K562 (cell line): ENCODE data around the gene RERE. TPM values are rescaled to one million over a fixed set of nuclear protein-coding genes. Genes with fewer than 3 reads are reported as not detected.

Experiments
- ATAC-seq: fragments of 200-7000 bp; cut with Tn5 transposase; 3 replicates; pipeline ENCODE4 v1.9.1; 2020; ENCODE audit warnings: moderate library complexity
- BruUV-seq: library from RNA; stranded (reverse); fragments of 400-500 nt; replicated peaks from 2 replicates; lab custom pipeline; 2021; lab: Mats Ljungman, UMichigan
- CTCF ChIA-PET: fragments of 300-600 bp; formaldehyde crosslinking; extraction: SDS; loops from one replicate; lab custom pipeline; 2021; ENCODE audit warnings: low intra/inter-chr PET ratio; lab: Yijun Ruan, JAX
- POLR2A ChIA-PET: fragments of 300-600, 350-650 bp; sonication (Branson Sonifier 250); formaldehyde crosslinking; extraction: SDS; loops from one replicate; lab custom pipeline; 2021; ENCODE audit warnings: antibody characterized with exemption, inconsistent platforms; lab: Yijun Ruan, JAX
- DNase-seq, 4 experiments: peaks; one replicate each; pipeline versions ENCODE4 v3.0.0 to v3.0.0-alpha.2; 2011 to 2018; ENCODE audit warnings: low spot score in 3 of 4, mixed read lengths in 3 of 4; ENCODE audit errors: extremely low read depth in 1 of 4
- FAIRE-seq: peaks from 2 replicates; lab custom pipeline; 2011; peaks lifted over from hg19 to GRCh38; lab: Jason Lieb, UNC
- H2AFZ ChIP-seq: 2 replicates; pipeline ENCODE4 v1.6.0; 2011; ENCODE audit warnings: low read depth, low read length, control low read depth, inconsistent platforms
- H3K27ac ChIP-seq: fragments of 200-600 bp; 3 replicates; pipeline ENCODE4 v1.8.0; 2011; ENCODE audit warnings: low read depth, mild to moderate bottlenecking, control low read depth, inconsistent platforms, low read length, moderate library complexity, mixed read lengths; ENCODE audit errors: extremely low read depth
- H3K27me3 ChIP-seq, 2 experiments: fragments of 300-600 bp in 1 of 2; 2 replicates in 1 of 2; 3 replicates in 1 of 2; pipeline versions ENCODE4 v1.6.0 to v1.8.0; 2011; ENCODE audit warnings: inconsistent platforms in 2 of 2, low read length in 2 of 2, mild to moderate bottlenecking in 1 of 2, mixed read lengths in 1 of 2, moderate library complexity in 1 of 2; ENCODE audit not compliant: control insufficient read depth in 2 of 2, insufficient read depth in 2 of 2
- H3K36me3 ChIP-seq: fragments of 300-600 bp; 3 replicates; pipeline ENCODE4 v1.8.0; 2011; ENCODE audit warnings: mild to moderate bottlenecking, low read length, inconsistent platforms; ENCODE audit not compliant: control insufficient read depth, insufficient read depth
- H3K4me1 ChIP-seq, 2 experiments: fragments of 200-600 bp in 1 of 2; replicated peaks in 1 of 2; 2 replicates in 1 of 2; 3 replicates in 1 of 2; pipeline versions ENCODE4 v1.5.1 to v1.8.0; 2011; ENCODE audit warnings: inconsistent platforms in 2 of 2, low read length in 2 of 2, mild to moderate bottlenecking in 1 of 2, mixed read lengths in 1 of 2, moderate library complexity in 1 of 2; ENCODE audit not compliant: control insufficient read depth in 2 of 2, insufficient read depth in 2 of 2
- H3K4me2 ChIP-seq: 2 replicates; pipeline ENCODE4 v1.6.1; 2011; ENCODE audit warnings: low read length, control low read depth, inconsistent platforms, mixed read lengths; ENCODE audit not compliant: insufficient read depth
- H3K4me3 ChIP-seq: fragments of 200-600 bp; sonication (generic), shearing (Covaris generic); 2 replicates; pipeline ENCODE4 v1.5.1; 2016; ENCODE audit warnings: control low read depth, inconsistent platforms
- H3K79me2 ChIP-seq: fragments of 200-600 bp; 3 replicates; pipeline ENCODE4 v1.8.0; 2011; ENCODE audit warnings: low read length, inconsistent platforms; ENCODE audit not compliant: control insufficient read depth, insufficient read depth
- H3K9ac ChIP-seq, 2 experiments: 2 replicates each; pipeline versions ENCODE4 v1.6.0 to v1.6.1; 2011; ENCODE audit warnings: low read depth in 2 of 2, low read length in 2 of 2, control low read depth in 1 of 2, inconsistent platforms in 1 of 2, mild to moderate bottlenecking in 1 of 2, mixed read lengths in 1 of 2; ENCODE audit not compliant: insufficient read depth in 1 of 2
- H3K9me1 ChIP-seq: one replicate; pipeline ENCODE4 v1.6.0; 2011; ENCODE audit warnings: inconsistent platforms, mild to moderate bottlenecking, low read length, moderate library complexity; ENCODE audit not compliant: control insufficient read depth, insufficient read depth
- H3K9me3 ChIP-seq: replicated peaks from 2 replicates; pipeline ENCODE4 v1.5.1; 2011; ENCODE audit warnings: low read depth, low read length, inconsistent platforms; ENCODE audit not compliant: control insufficient read depth, insufficient read depth
- H4K20me1 ChIP-seq: replicated peaks from 2 replicates; pipeline ENCODE4 v1.6.1; 2011; ENCODE audit warnings: low read length, inconsistent platforms, mixed read lengths; ENCODE audit not compliant: control insufficient read depth, insufficient read depth
- CHD1 ChIP-seq: fragments of 200-600 bp; sonication (generic); IDR thresholded peaks from one replicate; pipeline ENCODE4 v1.6.1; 2012; ENCODE audit warnings: mild to moderate bottlenecking, moderate library complexity, low read length, inconsistent platforms
- DIDO1 ChIP-seq: fragments of 450-650 bp; IDR thresholded peaks from 2 replicates; pipeline ENCODE4 v1.6.1; 2016; ENCODE audit warnings: low read depth, missing biosample characterization, missing genetic modification characterization
- KHSRP ChIP-seq: fragments of 450-650 bp; IDR thresholded peaks from 2 replicates; pipeline ENCODE4 v1.6.1; 2017
- ZNF316 ChIP-seq: fragments of 450-650 bp; IDR thresholded peaks from 2 replicates; pipeline ENCODE4 v1.6.1; 2016
- ZNF436 ChIP-seq: fragments of 250-450, 450-650 bp; sonication (Bioruptor Pico); formaldehyde crosslinking; IDR thresholded peaks from 2 replicates; pipeline ENCODE4 v1.7.0; 2020; ENCODE audit warnings: mild to moderate bottlenecking
- WGBS: fragments of 100-300 bp; shearing (Covaris generic); methylation state at CpG from one replicate; pipeline ENCODE4 v1.1.6; 2016; ENCODE audit warnings: low coverage, mixed read lengths; ENCODE audit not compliant: insufficient coverage; ENCODE audit errors: missing lambda C conversion rate; 5-methylcytosine and 5-hydroxymethylcytosine counted together
- in situ Hi-C: fragments of 300-500 bp; cut with MboI; formaldehyde crosslinking; loops from 4 replicates; pipeline ENCODE4 v1.15.0; 2018; ENCODE audit warnings: inconsistent platforms, mixed read lengths
- intact Hi-C: fragments of 100-400 bp; cut with micrococcal nuclease; formaldehyde crosslinking; loops from 2 replicates; pipeline ENCODE4 v1.14.2; 2022
- polyA plus RNA-seq, 8 experiments: library from polyadenylated mRNA; depleted of rRNA in 4 of 8; stranded (reverse) in 5 of 8; unstranded in 3 of 8; fragments of >200 nt; fragmentation: Nextera tagmentation in 2 of 8; fragmentation: Illumina TruSeq in 1 of 8; extraction: Ambion mirVana in 2 of 8; extraction: Trizol in 1 of 8; gene quantifications; 2 replicates each; pipeline versions ENCODE4 v1.2.1 to v1.2.3, GENCODE V29; 2011 to 2014; ENCODE audit warnings: inconsistent platforms in 1 of 8, missing spikeins in 1 of 8
- total RNA-seq, 7 experiments: library from RNA; depleted of rRNA in 6 of 7; stranded (reverse); fragments of >200 nt in 6 of 7; fragmentation: Illumina TruSeq in 2 of 7; extraction: Trizol in 2 of 7; gene quantifications; 2 replicates each; pipeline versions ENCODE4 v1.2.1 to v1.2.3, GENCODE V29; 2011 to 2021; ENCODE audit warnings: low replicate concordance in 1 of 7
- TF ChIP-seq, protein P1 (sequence below): fragments of 250-450 bp; sonication (Bioruptor Pico); IDR thresholded peaks from 2 replicates; pipeline ENCODE4 v1.8.0; 2022; ENCODE audit warnings: inconsistent platforms, mild to moderate bottlenecking, moderate library complexity, borderline replicate concordance
- TF ChIP-seq, protein P2 (sequence below): fragments of 200-600 bp; sonication (generic); IDR thresholded peaks from one replicate; pipeline ENCODE4 v1.6.1; 2012; ENCODE audit warnings: mild to moderate bottlenecking, low read depth, low read length, inconsistent platforms

Gene RERE
- total and polyA plus RNA-seq, 9 of the 15 experiments (the other 6 are each of a cell fraction or from before 2014, with no cell fraction given): 3.0 to 51.5 (median 13.4) TPM

DNA sequence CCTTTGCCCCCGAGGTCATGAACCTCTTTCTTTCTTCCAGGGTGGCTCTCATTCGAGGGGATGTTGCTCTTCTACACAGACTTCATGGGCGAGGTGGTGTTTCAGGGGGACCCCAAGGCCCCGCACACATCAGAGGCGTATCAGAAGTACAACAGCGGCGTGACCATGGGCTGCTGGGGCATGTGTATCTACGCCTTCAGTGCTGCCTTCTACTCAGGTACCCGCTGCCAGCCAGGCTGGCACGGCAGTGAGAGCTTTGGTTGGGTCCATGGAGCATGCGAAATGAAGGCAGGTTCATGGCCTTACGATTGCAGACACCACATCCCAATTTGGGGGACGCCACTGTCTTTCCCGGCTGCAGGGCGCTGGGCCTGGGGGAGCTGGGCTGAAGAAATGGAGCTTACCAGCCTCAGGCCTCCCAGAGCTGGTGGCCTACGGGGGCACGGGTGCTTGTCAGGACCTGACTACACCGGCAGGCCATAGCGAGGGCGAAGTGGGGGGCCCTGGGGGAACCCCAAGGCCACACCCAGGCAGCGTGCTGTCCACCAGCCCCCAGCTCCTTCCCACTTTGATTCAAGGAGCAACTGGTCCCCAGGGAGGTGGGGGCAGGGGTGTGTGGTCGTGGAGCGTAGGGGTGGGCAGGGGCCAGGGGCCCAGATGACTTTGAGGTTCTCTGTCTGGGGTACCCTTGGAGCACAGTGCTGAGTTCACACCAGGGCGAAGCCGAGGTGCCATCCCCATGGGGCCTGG is 479.5 kb downstream of the RERE start:
- ATAC-seq (no peak), FAIRE-seq (no peak), DNase-seq (no peak)
- Histone ChIP-seq H3K4me1 (peaks cover 0 to 5% of the 10 kb centered on the region in 2 experiments; a peak in 1 of 5 replicates), H3K27ac (no peak overlapping the region), H3K9me1 (no peaks in the 10 kb centered on the region), H2AFZ (no peak overlapping the region), H3K79me2 (no peaks in the 10 kb centered on the region), H3K36me3 (no peaks in the 10 kb centered on the region), H3K4me2 (no peak overlapping the region), H3K9ac (no peak overlapping the region), H3K27me3 (peaks cover 56 to 81% of the 10 kb centered on the region in 2 experiments), H3K9me3 (no peaks in the 10 kb centered on the region), H4K20me1 (no peaks in the 10 kb centered on the region; the same call in 1 of the 2 replicates), H3K4me3 (no peak overlapping the region)
- intact Hi-C loops: no loop called here
- CTCF ChIA-PET: interaction anchor here (0.6 kb wide), 1 partner anchor 10 kb away, joined by 3 read pairs; no protein-coding TSS in a partner anchor
- POLR2A ChIA-PET: no interaction called here
- no TSS peak for BruUV-seq
- WGBS: 12% methylated on average over 25 of the region's 25 CpGs
- in situ Hi-C loops: no loop called here
- TF ChIP-seq DIDO1 (tag) (no peak), CHD1 (no peak), ZNF316 (no peak), KHSRP (no peak), ZNF436 (CRISPR knock-in tag) (no peak)
- TF ChIP-seq, protein P1, sequence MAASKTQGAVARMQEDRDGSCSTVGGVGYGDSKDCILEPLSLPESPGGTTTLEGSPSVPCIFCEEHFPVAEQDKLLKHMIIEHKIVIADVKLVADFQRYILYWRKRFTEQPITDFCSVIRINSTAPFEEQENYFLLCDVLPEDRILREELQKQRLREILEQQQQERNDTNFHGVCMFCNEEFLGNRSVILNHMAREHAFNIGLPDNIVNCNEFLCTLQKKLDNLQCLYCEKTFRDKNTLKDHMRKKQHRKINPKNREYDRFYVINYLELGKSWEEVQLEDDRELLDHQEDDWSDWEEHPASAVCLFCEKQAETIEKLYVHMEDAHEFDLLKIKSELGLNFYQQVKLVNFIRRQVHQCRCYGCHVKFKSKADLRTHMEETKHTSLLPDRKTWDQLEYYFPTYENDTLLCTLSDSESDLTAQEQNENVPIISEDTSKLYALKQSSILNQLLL (CRISPR knock-in tag): no peak
- TF ChIP-seq, protein P2, sequence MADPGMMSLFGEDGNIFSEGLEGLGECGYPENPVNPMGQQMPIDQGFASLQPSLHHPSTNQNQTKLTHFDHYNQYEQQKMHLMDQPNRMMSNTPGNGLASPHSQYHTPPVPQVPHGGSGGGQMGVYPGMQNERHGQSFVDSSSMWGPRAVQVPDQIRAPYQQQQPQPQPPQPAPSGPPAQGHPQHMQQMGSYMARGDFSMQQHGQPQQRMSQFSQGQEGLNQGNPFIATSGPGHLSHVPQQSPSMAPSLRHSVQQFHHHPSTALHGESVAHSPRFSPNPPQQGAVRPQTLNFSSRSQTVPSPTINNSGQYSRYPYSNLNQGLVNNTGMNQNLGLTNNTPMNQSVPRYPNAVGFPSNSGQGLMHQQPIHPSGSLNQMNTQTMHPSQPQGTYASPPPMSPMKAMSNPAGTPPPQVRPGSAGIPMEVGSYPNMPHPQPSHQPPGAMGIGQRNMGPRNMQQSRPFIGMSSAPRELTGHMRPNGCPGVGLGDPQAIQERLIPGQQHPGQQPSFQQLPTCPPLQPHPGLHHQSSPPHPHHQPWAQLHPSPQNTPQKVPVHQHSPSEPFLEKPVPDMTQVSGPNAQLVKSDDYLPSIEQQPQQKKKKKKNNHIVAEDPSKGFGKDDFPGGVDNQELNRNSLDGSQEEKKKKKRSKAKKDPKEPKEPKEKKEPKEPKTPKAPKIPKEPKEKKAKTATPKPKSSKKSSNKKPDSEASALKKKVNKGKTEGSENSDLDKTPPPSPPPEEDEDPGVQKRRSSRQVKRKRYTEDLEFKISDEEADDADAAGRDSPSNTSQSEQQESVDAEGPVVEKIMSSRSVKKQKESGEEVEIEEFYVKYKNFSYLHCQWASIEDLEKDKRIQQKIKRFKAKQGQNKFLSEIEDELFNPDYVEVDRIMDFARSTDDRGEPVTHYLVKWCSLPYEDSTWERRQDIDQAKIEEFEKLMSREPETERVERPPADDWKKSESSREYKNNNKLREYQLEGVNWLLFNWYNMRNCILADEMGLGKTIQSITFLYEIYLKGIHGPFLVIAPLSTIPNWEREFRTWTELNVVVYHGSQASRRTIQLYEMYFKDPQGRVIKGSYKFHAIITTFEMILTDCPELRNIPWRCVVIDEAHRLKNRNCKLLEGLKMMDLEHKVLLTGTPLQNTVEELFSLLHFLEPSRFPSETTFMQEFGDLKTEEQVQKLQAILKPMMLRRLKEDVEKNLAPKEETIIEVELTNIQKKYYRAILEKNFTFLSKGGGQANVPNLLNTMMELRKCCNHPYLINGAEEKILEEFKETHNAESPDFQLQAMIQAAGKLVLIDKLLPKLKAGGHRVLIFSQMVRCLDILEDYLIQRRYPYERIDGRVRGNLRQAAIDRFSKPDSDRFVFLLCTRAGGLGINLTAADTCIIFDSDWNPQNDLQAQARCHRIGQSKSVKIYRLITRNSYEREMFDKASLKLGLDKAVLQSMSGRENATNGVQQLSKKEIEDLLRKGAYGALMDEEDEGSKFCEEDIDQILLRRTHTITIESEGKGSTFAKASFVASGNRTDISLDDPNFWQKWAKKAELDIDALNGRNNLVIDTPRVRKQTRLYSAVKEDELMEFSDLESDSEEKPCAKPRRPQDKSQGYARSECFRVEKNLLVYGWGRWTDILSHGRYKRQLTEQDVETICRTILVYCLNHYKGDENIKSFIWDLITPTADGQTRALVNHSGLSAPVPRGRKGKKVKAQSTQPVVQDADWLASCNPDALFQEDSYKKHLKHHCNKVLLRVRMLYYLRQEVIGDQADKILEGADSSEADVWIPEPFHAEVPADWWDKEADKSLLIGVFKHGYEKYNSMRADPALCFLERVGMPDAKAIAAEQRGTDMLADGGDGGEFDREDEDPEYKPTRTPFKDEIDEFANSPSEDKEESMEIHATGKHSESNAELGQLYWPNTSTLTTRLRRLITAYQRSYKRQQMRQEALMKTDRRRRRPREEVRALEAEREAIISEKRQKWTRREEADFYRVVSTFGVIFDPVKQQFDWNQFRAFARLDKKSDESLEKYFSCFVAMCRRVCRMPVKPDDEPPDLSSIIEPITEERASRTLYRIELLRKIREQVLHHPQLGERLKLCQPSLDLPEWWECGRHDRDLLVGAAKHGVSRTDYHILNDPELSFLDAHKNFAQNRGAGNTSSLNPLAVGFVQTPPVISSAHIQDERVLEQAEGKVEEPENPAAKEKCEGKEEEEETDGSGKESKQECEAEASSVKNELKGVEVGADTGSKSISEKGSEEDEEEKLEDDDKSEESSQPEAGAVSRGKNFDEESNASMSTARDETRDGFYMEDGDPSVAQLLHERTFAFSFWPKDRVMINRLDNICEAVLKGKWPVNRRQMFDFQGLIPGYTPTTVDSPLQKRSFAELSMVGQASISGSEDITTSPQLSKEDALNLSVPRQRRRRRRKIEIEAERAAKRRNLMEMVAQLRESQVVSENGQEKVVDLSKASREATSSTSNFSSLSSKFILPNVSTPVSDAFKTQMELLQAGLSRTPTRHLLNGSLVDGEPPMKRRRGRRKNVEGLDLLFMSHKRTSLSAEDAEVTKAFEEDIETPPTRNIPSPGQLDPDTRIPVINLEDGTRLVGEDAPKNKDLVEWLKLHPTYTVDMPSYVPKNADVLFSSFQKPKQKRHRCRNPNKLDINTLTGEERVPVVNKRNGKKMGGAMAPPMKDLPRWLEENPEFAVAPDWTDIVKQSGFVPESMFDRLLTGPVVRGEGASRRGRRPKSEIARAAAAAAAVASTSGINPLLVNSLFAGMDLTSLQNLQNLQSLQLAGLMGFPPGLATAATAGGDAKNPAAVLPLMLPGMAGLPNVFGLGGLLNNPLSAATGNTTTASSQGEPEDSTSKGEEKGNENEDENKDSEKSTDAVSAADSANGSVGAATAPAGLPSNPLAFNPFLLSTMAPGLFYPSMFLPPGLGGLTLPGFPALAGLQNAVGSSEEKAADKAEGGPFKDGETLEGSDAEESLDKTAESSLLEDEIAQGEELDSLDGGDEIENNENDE: no peak
